Measurements from ENCODE around the gene SCO2. TPM values are rescaled to one million over a fixed set of nuclear protein-coding genes. Genes with fewer than 3 reads are reported as not detected.
A peak's percentile ranks its signal among the peaks of the same experiment; 100 is the strongest.

SCO2 gene
- total and polyA plus RNA-seq, 2 of the 13 experiments (the other 11 are each of a cell fraction or from before 2014, with no cell fraction given), result 0.32 to 3.7 TPM

GRCh38 chr22:50507991-50508884 lies 17.2 kb downstream of the SCO2 start, which contains the start of gene NCAPH2 (continued):
- TF ChIP-seq ZBTB40 (IDR thresholded peaks at IDR 0.05) (no peak), ZBTB40 (CRISPR knock-in tag; IDR thresholded peaks at IDR 0.05) (peak; percentile 19; the same call in 1 of the 2 replicates), ZNF589 (CRISPR knock-in tag; conservative IDR thresholded peaks at IDR 0.05) (peak; percentile 81; the same call in 1 of the 2 replicates), ZMAT3 (CRISPR knock-in tag; conservative IDR thresholded peaks at IDR 0.05) (no peak), ZNF703 (CRISPR knock-in tag; IDR thresholded peaks at IDR 0.05; ENCODE audit: borderline replicate concordance) (no peak), KDM5B (CRISPR knock-in tag; IDR thresholded peaks at IDR 0.05; ENCODE audit: borderline replicate concordance) (peak; percentile 38; the same call in 1 of the 2 replicates), ONECUT2 (CRISPR knock-in tag; IDR thresholded peaks at IDR 0.05) (peak; percentile 19; the same call in 1 of the 2 replicates), E2F1 (CRISPR knock-in tag; IDR thresholded peaks at IDR 0.05) (peak; percentile 98), MIER2 (CRISPR knock-in tag; IDR thresholded peaks at IDR 0.05) (0 out of 2 replicates have a peak, but pooled peaks have one; percentile 44), PCBP1 (IDR thresholded peaks at IDR 0.05; ENCODE audit: borderline replicate concordance, low read depth, low read length) (0 out of 2 replicates have a peak, but pooled peaks have one; percentile 41), CREM (IDR thresholded peaks at IDR 0.05) (peak; percentile 97), CREM (CRISPR knock-in tag; IDR thresholded peaks at IDR 0.05) (peak; percentile 92), ZBTB14 (CRISPR knock-in tag; IDR thresholded peaks at IDR 0.05) (peak; percentile 53; the same call in 1 of the 2 replicates), HBP1 (CRISPR knock-in tag; IDR thresholded peaks at IDR 0.05; ENCODE audit: low read depth) (peak; percentile 91)

Measured in HepG2 (cell line).